KMS-11 (cell line): ENCODE results near the gene GAMT.
A peak's percentile ranks its signal among the peaks of the same experiment; 100 is the strongest.

Experiments
- H2AFZ ChIP-seq: fragments of 200-600 bp; sonication (generic); 2 replicates; pipeline ENCODE4 v1.6.1; 2016; ENCODE audit warnings: antibody characterized with exemption, mixed run types, low read depth
- H3K27ac ChIP-seq: fragments of 200-600 bp; sonication (generic); 2 replicates; pipeline ENCODE4 v1.6.1; 2016; ENCODE audit warnings: mild to moderate bottlenecking, mixed run types
- H3K27me3 ChIP-seq: fragments of 200-600 bp; sonication (generic); 2 replicates; pipeline ENCODE4 v1.6.1; 2017; ENCODE audit warnings: mild to moderate bottlenecking, low read depth, mixed run types, moderate library complexity; ENCODE audit not compliant: insufficient read depth
- H3K36me3 ChIP-seq: fragments of 200-600 bp; sonication (generic); 2 replicates; pipeline ENCODE4 v1.6.1; 2017; ENCODE audit warnings: mild to moderate bottlenecking, mixed run types; ENCODE audit not compliant: insufficient read depth
- H3K4me1 ChIP-seq: fragments of 200-600 bp; sonication (generic); 2 replicates; pipeline ENCODE4 v1.6.1; 2016; ENCODE audit warnings: mild to moderate bottlenecking, low read depth, mixed run types; ENCODE audit not compliant: poor library complexity, severe bottlenecking
- H3K4me2 ChIP-seq: fragments of 200-600 bp; sonication (generic); 2 replicates; pipeline ENCODE4 v1.7.0; 2016; ENCODE audit warnings: mild to moderate bottlenecking, mixed run types
- H3K4me3 ChIP-seq: fragments of 200-600 bp; sonication (generic); IDR thresholded peaks from 2 replicates; pipeline ENCODE4 v1.6.1; 2017; ENCODE audit warnings: low read depth, low read length, mixed read lengths; ENCODE audit not compliant: insufficient read depth
- H3K79me2 ChIP-seq: fragments of 200-600 bp; sonication (generic); 2 replicates; pipeline ENCODE4 v1.6.1; 2016; ENCODE audit warnings: low read depth, mixed run types; ENCODE audit not compliant: insufficient read depth
- H3K9ac ChIP-seq: fragments of 200-600 bp; sonication (generic); 2 replicates; pipeline ENCODE4 v1.6.1; 2016; ENCODE audit warnings: mild to moderate bottlenecking, mixed run types
- H4K20me1 ChIP-seq: fragments of 200-600 bp; sonication (generic); 2 replicates; pipeline ENCODE4 v1.6.1; 2016; ENCODE audit warnings: mild to moderate bottlenecking, mixed run types; ENCODE audit not compliant: insufficient read depth
- TF ChIP-seq, protein P1 (sequence below): fragments of 200-600 bp; sonication (generic); conservative IDR thresholded peaks from 2 replicates; pipeline ENCODE4 v1.6.1; 2017; ENCODE audit warnings: low read depth, mild to moderate bottlenecking, antibody characterized with exemption, low read length, moderate library complexity, mixed read lengths

Gene GAMT

DNA sequence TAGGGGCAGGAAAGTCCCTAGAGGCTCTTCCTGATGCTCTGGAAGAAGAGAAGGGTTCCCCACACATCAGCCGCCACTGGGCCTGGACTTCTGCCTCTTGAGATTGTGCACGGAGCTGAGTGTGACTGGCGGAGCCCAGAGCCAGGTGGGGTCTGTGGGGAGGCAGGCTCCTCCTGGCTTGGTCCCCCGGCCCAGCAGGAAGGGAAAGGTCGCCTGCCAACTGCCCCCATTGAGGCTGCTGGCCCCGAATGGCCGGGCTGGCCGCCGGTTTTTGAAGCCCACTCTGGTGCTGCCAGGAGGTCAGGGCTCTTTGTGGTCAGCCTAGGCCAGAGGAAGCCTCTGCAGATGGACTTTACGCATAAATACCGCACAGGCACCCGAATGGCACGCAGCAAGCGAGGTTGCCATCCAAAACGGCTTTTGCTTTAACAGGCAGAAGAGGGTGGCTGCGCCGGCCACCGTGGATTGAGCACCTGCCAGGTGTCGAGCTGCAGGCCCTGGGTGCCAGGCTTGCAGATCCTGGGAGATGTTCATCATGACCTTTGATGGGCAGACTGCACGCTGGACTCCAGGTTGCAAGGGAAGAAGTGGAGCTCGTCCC, 11.1 kb upstream of the GAMT start:
- Histone ChIP-seq H3K4me2 (no peak overlapping the region), H3K4me3 (no peak overlapping the region), H2AFZ (no peak overlapping the region), H3K4me1 (peaks cover 29% of the 10 kb centered on the region), H3K79me2 (peaks cover 96% of the 10 kb centered on the region), H3K9ac (no peak overlapping the region), H3K36me3 (no peaks in the 10 kb centered on the region), H3K27me3 (no peaks in the 10 kb centered on the region), H3K27ac (no peak overlapping the region), H4K20me1 (peaks cover 56% of the 10 kb centered on the region)
- TF ChIP-seq, protein P1, sequence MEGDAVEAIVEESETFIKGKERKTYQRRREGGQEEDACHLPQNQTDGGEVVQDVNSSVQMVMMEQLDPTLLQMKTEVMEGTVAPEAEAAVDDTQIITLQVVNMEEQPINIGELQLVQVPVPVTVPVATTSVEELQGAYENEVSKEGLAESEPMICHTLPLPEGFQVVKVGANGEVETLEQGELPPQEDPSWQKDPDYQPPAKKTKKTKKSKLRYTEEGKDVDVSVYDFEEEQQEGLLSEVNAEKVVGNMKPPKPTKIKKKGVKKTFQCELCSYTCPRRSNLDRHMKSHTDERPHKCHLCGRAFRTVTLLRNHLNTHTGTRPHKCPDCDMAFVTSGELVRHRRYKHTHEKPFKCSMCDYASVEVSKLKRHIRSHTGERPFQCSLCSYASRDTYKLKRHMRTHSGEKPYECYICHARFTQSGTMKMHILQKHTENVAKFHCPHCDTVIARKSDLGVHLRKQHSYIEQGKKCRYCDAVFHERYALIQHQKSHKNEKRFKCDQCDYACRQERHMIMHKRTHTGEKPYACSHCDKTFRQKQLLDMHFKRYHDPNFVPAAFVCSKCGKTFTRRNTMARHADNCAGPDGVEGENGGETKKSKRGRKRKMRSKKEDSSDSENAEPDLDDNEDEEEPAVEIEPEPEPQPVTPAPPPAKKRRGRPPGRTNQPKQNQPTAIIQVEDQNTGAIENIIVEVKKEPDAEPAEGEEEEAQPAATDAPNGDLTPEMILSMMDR = no peak

DNA sequence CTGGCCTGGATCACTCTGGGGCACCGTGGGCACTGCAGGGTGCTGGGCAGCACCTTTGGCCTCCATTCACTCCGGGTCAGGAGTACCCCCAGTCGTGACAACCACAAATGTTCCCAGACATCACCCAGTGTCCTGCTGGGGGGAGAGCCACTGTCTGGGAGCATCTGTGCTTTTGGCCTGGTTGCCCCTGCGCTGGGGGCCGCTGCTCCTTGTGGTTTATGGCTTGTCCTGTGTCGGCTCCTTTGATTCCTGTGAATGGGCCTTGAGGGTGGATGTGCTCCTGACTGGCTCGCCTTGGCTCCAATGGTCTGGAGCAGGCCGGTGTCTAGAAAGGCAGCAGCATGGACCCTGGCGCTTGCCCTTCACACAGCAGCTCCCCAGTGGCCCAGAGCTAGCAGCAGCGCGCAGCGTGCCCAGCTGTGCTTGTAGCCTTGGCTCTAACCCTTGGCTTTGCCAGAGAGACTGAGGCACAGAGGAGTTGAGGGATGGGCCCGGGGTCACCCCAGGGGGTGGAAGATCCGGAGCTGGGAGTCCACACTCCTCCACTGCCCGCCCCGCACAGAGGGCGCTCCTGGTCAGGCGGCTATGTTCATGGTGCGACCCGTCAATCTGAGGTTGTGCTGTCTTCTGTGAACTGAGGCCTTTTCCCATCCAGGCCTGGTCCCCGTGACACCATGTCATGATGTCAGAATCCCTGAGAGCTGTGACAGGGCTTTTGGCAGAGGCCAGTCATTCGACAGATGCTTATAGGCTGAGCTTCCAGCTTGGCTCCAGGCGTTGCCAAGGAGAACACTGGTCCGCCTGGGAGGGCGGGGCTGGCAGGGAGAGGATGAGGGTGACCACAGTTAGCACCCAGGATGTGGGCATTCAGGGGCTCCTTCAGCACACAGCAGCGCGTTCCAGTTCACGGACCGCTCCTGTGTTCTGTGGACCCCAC, 10.2 kb upstream of the GAMT start:
- TF ChIP-seq, protein P1 = no peak
- Histone ChIP-seq H3K9ac (no peak overlapping the region), H3K4me2 (no peak overlapping the region), H3K4me1 (peaks cover 30% of the 10 kb centered on the region), H3K27ac (no peak overlapping the region), H4K20me1 (peaks cover 56% of the 10 kb centered on the region), H3K79me2 (peaks cover 87% of the 10 kb centered on the region), H3K27me3 (no peaks in the 10 kb centered on the region), H2AFZ (no peak overlapping the region), H3K4me3 (no peak overlapping the region), H3K36me3 (no peaks in the 10 kb centered on the region)

DNA sequence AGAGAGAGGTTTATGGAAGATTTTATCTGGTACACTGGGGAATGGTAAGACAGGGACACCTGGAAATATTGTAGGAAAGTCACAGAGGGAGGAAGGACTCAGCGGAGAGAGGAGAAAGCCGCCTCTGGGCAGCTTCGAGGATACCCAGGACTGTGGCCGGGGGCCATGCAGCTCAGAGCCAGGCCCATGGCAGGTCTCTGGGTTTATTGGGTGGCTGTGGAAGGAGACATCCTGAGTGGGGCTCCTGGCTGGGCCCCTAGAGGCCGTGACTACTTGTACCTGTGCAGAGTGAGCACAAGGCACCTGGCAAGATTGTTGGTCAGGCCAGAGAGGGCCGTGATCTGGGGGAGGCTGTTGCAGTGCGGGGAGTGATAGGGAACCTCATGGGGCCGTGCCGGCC, 9.4 kb upstream of the GAMT start:
- Histone ChIP-seq H3K4me3 (no peak overlapping the region), H3K36me3 (no peaks in the 10 kb centered on the region), H3K79me2 (peaks cover 80% of the 10 kb centered on the region), H2AFZ (no peak overlapping the region), H3K27ac (no peak overlapping the region), H3K4me2 (no peak overlapping the region), H4K20me1 (peaks cover 56% of the 10 kb centered on the region), H3K9ac (no peak overlapping the region), H3K27me3 (no peaks in the 10 kb centered on the region), H3K4me1 (peaks cover 36% of the 10 kb centered on the region)
- TF ChIP-seq, protein P1 = no peak

DNA sequence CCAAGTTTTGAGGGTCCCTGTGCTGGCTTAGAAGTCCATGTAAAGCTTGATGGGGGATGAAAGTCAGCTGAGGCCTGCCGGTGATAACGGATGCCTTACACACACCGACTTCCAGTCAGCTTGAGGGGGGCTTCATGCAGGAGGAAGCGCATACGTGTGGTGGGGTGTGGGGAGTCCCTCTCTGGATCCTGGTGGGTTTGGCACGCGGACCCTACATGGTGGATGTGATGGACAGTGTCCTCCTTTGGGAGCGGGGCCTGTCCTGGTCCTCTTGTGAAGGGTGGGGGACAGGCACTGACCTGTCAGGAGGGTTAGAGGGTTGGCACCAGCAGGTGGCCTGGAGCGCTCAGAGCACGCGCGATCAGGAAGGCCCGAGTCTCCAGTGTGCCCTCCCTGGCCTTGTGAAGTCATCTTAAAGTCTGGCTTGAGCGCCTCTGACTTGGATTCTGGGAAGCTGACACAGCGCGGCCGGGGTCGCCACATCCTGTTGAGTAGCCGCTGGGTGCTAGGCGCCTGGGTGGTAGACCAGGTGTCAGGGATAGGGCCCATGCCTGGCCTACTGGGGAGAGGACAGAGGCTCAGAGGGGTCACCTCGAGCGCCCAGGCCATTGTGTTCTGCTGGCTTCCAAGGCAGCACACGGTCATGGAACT, 8.9 kb upstream of the GAMT start:
- Histone ChIP-seq H3K9ac (no peak overlapping the region), H3K4me3 (no peak overlapping the region), H3K27me3 (no peaks in the 10 kb centered on the region), H3K4me2 (peak overlapping the region; percentile 76; the same call in 1 of the 2 replicates), H3K79me2 (peaks cover 75% of the 10 kb centered on the region), H4K20me1 (peaks cover 51% of the 10 kb centered on the region), H2AFZ (no peak overlapping the region), H3K36me3 (no peaks in the 10 kb centered on the region), H3K4me1 (peaks cover 36% of the 10 kb centered on the region), H3K27ac (no peak overlapping the region)
- TF ChIP-seq, protein P1 = no peak
